ENCODE measurements around the gene TARS3.

Gene TARS3

DNA sequence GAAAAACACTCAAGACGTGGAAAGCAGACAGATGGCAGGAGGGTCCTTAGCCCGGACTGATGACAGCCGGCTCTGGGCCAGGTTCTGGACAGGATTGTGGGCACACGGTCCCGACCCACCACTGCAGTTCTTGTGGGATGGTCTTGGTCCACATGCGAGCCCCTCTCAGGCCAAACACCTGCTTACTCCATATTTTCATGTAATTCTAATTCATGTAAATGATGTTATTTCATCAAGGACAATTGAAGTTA, 104.7 kb downstream of the TARS3 start:
- no peak for DNase-seq

DNA sequence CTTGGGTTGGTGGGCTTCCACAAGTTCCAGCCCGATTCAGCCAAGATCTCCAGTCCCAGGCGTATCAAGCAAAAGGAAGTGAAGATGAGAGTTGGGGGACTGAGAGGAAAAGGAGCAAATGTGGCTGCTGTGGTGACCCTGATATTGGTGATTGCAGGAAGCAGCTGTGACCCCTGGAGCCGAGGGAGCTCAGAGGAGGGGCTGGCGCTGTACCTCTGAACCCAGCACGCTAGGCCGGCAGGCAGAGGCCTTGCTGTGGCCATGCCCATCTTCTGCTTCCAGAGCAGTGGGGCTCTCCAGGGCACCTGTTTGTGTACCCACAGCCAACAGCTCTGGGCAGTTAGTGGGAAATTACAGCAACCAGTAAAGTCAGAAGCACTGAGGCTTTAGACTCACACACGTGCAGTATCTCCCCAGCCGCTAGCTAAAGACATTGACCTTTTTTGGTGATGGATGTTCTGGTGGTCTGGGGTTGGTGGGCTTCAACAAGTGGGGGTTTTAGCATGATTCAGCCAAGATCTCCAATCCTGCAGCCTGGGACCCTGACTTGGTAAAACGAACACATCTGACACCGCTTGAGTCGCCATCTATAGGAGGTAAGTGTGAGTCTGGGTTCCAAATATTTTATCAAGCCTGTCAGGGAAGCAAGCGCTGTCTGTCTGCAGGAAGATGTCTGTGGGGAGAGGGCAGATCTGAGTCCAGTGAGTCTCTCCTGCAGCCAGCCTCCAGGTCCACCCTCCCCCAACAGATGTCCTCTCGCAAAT, 105.2 kb downstream of the TARS3 start:
- no peak for DNase-seq

- DNase-seq, result no peak
Measured at GRCh38 chr15:101618076-101618475, 106.2 kb downstream of the TARS3 start.

DNA sequence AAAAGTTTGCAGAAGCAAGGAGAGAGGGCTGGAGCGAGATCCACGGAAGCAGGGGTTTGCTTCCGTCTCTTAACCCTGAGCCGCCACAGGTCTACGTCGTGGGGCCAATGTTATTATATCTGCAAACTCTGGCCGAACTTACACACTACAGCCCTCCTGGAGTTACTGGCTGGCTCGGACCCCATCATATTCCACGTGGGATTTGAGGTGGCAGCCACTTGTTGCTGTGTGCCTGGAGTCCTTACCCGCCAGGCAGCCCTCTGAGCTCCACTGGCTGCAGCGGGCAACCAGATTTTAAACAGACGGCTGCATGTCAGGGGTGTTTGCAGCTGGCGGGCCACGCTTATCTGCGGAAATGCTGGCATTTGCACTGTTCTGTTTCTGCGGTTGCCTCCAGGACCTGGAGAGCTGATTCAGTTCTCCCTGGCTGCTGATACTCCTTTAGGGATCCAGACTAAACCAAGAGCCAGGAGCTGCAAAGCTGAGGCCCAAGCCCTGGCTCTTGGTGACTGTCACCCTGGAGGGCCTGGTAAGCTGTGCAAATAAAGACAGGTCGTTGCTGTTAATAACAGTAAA, 106.8 kb downstream of the TARS3 start:
- DNase-seq, result no peak

GRCh38 chr15:101615986-101616848, 108.1 kb downstream of the TARS3 start:
- no peak for DNase-seq

DNA sequence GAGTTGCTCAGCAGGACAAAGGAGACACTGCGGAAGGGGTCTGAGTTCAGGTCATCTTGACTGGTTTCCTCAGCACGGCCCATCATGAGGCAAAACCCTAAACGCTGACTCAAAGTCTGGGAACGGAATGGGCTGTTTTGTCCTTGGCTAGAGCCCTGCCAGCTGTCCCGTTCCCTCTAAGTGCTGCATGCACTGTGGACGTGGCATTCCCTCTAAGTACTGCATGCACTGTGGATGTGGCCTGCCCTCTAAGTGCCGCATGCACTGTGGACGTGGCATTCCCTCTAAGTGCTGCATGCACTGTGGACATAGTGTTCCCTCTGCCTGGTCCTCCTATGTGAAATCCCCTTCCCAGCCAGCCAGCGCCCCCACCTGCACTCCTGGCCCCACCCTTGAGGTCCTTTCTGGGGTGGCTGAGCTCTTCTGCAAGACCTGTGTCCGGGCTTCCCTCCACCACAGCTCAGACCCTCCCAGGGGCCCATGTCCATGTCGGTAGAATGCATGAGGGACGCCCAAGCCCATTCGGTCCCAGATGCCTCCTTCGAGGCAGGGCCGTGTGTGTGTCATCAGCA, 108.8 kb downstream of the TARS3 start:
- no peak for DNase-seq

DNA sequence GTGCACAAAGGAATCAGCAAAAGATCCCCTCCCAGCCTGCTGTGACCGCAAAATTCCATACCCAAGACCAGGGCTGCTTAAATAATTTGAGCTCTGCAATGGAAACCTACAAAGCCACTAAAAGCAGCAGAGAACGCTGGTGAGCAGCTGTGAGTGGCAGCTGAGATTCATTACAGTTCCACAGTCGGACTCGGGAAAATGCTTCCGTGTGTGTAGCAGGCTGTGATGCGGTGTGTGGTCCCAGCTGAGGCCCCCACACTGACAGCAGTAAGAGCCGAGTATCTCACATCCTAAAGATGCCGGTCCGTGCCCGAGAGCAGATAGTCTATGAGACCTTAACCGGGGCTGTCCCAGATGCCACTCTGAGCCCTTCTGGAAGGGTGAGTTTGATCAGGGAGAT, 109.5 kb downstream of the TARS3 start:
- no peak for DNase-seq

GRCh38 chr15:101614001-101614585, 110.2 kb downstream of the TARS3 start:
- DNase-seq, result no peak

GRCh38 chr15:101613130-101614000, 110.9 kb downstream of the TARS3 start:
- DNase-seq, result no peak

DNA sequence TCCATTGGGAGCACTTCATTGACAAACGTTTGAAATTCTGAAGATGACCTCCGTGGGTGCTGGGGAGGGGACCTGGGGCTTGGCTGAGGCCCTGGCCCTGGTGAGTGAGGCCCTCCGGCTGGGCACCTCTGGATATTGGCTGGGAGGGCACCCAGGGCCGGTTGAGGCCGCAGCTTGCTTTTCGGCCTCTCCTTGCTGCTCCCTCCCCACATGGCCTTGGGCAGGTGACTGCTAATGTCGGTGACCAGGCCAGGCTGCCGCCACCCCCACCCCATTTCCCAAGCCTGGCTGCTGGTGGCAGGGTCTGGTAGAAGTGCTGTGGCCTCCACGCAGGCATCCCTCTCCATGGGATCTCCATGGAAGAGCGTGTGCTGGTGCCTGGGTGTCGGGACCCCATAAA, 111.6 kb downstream of the TARS3 start:
- DNase-seq, result no peak

- DNase-seq, result no peak
Measured at GRCh38 chr15:101611580-101612299, 112.5 kb downstream of the TARS3 start.

DNA sequence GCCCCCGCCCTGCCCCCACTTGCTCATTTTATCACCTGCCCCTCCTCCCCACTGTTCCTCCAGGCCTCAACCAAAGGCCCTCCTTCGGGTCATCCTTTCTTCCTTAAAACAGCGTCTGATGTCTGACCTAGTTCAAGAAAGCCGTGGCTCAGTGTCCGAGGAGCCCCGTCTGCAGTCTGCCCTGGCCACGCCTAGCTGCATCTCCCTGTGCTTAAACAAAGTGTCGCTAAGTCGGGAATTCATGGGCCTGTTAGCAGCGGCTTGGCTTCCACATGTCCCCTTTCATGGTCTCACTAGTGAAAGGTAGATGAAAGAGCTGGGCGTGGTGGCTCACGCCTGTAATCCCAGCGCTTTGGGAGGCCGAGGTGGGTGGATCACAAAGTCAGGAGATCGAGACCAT, 113.3 kb downstream of the TARS3 start:
- no peak for DNase-seq

- no peak for DNase-seq
Measured at GRCh38 chr15:101610611-101611000, 113.7 kb downstream of the TARS3 start.

- DNase-seq, result no peak
Measured at GRCh38 chr15:101609742-101610610, 114.3 kb downstream of the TARS3 start.

DNA sequence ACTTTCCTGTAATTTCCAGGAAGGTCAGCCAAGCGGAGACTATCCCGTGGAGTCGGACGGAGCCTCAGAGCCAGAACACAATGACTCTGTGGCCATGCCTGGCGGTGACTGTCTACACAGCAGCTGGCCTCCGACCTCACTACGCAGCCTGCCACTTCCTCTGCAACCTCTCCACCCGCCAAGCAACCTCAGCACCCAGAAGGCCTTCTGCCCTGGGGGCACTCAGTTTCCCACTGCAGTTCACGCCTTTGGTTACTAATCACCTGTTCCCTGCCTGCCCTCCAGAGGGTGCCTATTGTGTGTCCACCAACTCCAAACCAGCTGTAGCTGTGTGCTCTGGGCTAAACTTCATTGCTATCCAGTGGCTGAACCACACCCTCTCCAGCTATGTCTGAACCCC, 116.1 kb downstream of the TARS3 start:
- DNase-seq, result no peak

- no peak for DNase-seq
Measured at GRCh38 chr15:101607108-101607507, 117.2 kb downstream of the TARS3 start.

DNA sequence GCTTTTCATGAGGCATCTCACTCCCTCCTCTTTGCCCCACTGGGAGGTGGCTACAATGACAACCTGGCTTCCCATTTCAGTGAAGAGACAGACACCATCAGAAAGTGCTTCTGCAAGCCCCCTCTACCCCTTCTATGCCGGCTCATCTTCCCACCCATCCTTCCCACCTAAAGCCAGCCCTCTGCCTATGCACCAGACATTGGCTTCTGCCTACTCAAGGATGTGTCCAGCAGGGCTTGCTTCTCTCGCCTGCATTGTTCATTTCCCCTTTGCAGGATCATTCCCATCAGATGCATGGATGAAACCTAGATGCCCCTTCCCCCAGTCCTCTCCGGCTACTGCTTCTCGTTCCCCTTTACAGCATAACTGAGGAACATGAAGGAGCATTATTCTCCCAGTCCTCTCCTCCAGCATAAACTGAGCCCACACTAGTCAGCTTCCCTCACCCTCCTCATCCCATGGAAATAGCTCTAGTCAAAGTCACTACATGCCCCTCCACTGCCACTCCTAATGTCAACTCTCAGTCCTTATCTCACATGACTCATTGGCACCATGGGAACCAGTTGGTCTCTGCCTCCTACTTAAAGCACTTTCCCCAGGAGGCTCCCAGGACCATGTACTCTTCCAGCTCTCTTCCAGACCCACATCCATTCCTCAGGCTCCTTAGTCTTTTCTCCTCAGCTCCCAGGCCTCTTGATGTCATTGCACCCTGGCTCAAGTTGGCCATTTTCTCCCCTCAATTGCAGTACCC, 120.0 kb downstream of the TARS3 start:
- DNase-seq, result no peak
